ENCODE data around the gene WDFY4.

DNA sequence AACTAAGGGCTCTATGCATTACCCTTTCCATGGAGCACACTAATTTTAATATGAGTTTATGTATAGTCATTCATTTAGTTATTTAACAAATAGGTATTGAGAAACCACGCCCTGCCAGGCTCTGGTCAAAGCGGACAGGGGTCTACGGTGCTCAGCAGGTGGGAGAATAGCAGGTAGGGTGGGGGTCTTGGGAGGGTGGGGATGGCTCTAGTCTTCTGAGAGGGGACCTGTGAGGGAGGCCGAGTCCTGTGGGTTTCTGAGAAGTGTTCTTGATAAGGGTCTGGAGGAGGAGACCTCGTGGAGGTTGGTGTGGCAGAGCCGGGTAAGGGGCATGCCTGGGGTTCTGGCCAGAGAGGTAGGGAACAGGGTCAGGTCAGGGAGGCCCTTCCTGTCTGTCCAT lies 1.1 kb downstream of the WDFY4 start:
- TF ChIP-seq BHLHE40 (IDR thresholded peaks at IDR 0.05; ENCODE audit: borderline replicate concordance) (no peak), TARDBP (IDR thresholded peaks at IDR 0.05) (no peak), SP1 (IDR thresholded peaks at IDR 0.05) (no peak), FOXM1 (IDR thresholded peaks at IDR 0.05; ENCODE audit: borderline replicate concordance) (no peak), LEF1 (IDR thresholded peaks at IDR 0.05; ENCODE audit: borderline replicate concordance) (no peak), ARNT (IDR thresholded peaks at IDR 0.05) (no peak), HDGF (IDR thresholded peaks at IDR 0.05; ENCODE audit: borderline replicate concordance) (no peak), ZNF384 (IDR thresholded peaks at IDR 0.05) (no peak)
- TF ChIP-seq, protein P1, sequence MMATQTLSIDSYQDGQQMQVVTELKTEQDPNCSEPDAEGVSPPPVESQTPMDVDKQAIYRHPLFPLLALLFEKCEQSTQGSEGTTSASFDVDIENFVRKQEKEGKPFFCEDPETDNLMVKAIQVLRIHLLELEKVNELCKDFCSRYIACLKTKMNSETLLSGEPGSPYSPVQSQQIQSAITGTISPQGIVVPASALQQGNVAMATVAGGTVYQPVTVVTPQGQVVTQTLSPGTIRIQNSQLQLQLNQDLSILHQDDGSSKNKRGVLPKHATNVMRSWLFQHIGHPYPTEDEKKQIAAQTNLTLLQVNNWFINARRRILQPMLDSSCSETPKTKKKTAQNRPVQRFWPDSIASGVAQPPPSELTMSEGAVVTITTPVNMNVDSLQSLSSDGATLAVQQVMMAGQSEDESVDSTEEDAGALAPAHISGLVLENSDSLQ (IDR thresholded peaks at IDR 0.05): no peak

Data from HEK293T (cell line).